ENCODE measurements around the gene COL9A1.

- TF ChIP-seq POLR2A (IDR thresholded peaks at IDR 0.05; ENCODE audit: low read depth, low read length) (no peak), POLR2AphosphoS5 (IDR thresholded peaks at IDR 0.05; ENCODE audit: low read depth, low read length) (no peak)
Observed at GRCh38 chr6:70351461-70351860, 48.6 kb upstream of the COL9A1 start.
